ENCODE data around the gene ATPAF1.
"Not testable (repeated sequence)": the region's sequence is repeated elsewhere in the genome, so short reads cannot be mapped to it uniquely, and the experiment has no call there.

Gene ATPAF1

GRCh38 chr1:46679789-46680573 lies 11.8 kb upstream of the ATPAF1 start:
- FAIRE-seq = no peak

GRCh38 chr1:46677339-46677738 lies 9.2 kb upstream of the ATPAF1 start:
- no peak for FAIRE-seq

GRCh38 chr1:46676531-46676930 lies 8.4 kb upstream of the ATPAF1 start:
- FAIRE-seq = no peak

- no peak for FAIRE-seq
Observed at GRCh38 chr1:46675549-46676314, 7.6 kb upstream of the ATPAF1 start.

- FAIRE-seq = no peak
Observed at GRCh38 chr1:46673749-46674182, 5.6 kb upstream of the ATPAF1 start.

GRCh38 chr1:46672696-46673095 lies 4.5 kb upstream of the ATPAF1 start:
- FAIRE-seq = no peak

GRCh38 chr1:46671554-46671953 lies 3.4 kb upstream of the ATPAF1 start, which contains the start of gene TEX38:
TSS of gene TEX38 (plus strand) at chr1:46671854. CDS start at chr1:46671935, 81 bp downstream.
- no peak for FAIRE-seq

GRCh38 chr1:46670134-46670533 lies 2.0 kb upstream of the ATPAF1 start:
- no peak for FAIRE-seq

GRCh38 chr1:46665983-46666382 lies 2.2 kb downstream of the ATPAF1 start:
- FAIRE-seq = no peak

GRCh38 chr1:46662919-46663318 lies 5.2 kb downstream of the ATPAF1 start:
- FAIRE-seq = not testable (repeated sequence)

- FAIRE-seq = not testable (repeated sequence)
Observed at GRCh38 chr1:46660116-46660515, 8.0 kb downstream of the ATPAF1 start.

GRCh38 chr1:46659307-46659870 lies 8.8 kb downstream of the ATPAF1 start:
- FAIRE-seq = no peak

GRCh38 chr1:46657775-46658174 lies 10.4 kb downstream of the ATPAF1 start:
- no peak for FAIRE-seq

- FAIRE-seq = no peak
Observed at GRCh38 chr1:46656643-46657042, 11.5 kb downstream of the ATPAF1 start.

GRCh38 chr1:46655848-46656247 lies 12.3 kb downstream of the ATPAF1 start:
- FAIRE-seq = no peak

GRCh38 chr1:46654698-46655097 lies 13.5 kb downstream of the ATPAF1 start:
- FAIRE-seq = not testable (repeated sequence)

GRCh38 chr1:46654012-46654411 lies 14.2 kb downstream of the ATPAF1 start:
- no peak for FAIRE-seq

GRCh38 chr1:46653405-46653958 lies 14.7 kb downstream of the ATPAF1 start:
- FAIRE-seq = no peak

- no peak for FAIRE-seq
Observed at GRCh38 chr1:46652321-46653100, 15.7 kb downstream of the ATPAF1 start.

- FAIRE-seq = not testable (repeated sequence)
Observed at GRCh38 chr1:46651152-46651551, 17.0 kb downstream of the ATPAF1 start.

- no peak for FAIRE-seq
Observed at GRCh38 chr1:46650491-46650890, 17.7 kb downstream of the ATPAF1 start.

- no peak for FAIRE-seq
Observed at GRCh38 chr1:46649764-46650163, 18.4 kb downstream of the ATPAF1 start.

GRCh38 chr1:46647611-46648010 lies 20.6 kb downstream of the ATPAF1 start:
- no peak for FAIRE-seq

Data from TTC549 (cell line).